HG02642 (cell line): ENCODE measurements around the gene ATP8B2.
A peak's percentile ranks its signal among the peaks of the same experiment; 100 is the strongest.
"Not testable (repeated sequence)": the region's sequence is repeated elsewhere in the genome, so short reads cannot be mapped to it uniquely, and the experiment has no call there.

Experiments
- ATAC-seq: cut with Tn5 transposase; IDR thresholded peaks from one replicate; pipeline ENCODE4 v1.9.1; 2021; ENCODE audit warnings: mild to moderate bottlenecking; ENCODE audit not compliant: unreplicated experiment, poor library complexity

The ATP8B2 gene

DNA sequence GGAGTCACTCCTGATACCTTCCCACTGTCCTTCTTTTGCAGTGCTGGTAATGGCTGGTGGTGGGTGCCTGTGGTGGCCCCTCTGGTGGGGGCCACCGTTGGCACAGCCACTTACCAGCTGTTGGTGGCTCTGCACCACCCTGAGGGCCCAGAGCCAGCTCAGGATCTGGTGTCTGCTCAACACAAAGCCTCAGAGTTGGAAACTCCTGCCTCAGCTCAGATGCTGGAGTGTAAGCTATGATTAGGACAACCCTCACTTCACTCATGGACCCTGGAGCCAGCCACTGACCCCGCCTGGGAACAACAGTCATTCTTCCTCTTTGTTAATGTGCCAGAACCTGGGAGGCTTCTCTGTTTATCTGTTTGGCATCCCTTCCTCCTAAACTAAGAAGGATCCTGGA lies 1.1 kb upstream of the ATP8B2 start:
- no peak for ATAC-seq

DNA sequence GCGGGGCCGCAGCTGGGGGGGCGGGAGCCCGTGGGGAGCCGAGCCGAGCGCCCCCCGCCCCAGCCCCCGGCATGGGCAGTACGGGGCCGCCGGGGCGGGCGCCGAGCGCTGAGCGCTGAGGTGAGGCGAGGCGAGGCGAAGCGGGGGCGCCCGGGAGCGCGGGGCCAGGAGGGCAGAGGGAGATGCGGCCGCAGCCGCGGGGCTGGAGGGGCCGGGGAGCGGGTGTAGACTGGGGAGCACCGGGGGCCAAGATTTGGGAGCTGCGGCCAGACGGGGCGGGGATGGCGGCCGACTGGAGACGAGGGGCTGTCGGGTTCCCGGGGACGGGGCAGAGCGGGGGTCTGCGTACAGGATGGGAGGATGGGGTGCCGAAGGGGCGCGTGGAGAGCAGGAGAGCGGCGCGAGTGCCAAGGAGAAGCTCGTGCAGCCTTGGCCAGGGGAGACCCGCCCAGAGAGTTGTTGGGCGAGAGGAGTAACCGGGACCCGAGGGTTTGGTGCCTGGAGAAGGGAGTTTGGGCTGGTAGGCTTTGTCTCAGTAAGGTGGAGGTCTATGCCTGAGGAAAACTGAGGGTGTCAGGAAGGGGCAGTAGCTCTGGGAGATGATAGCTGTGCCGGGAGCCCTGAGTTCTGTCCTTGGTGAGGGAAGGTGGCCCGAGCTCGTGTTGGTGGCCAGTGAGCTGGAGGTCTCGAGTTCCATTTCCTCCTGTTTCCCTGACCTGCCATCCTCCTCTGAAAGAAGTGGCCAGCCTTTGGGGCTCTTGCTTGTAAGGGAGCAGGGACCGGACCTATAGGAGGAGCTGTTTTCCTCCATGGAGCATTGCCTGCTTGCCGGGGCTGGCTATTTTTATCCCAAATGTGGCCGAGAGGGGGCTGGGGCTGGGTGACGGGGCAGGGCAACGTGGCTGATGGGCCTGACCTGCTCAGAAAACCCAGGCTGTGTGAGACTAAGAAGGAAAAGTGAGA lies 539 bp downstream of the ATP8B2 start:
- no peak for ATAC-seq

DNA sequence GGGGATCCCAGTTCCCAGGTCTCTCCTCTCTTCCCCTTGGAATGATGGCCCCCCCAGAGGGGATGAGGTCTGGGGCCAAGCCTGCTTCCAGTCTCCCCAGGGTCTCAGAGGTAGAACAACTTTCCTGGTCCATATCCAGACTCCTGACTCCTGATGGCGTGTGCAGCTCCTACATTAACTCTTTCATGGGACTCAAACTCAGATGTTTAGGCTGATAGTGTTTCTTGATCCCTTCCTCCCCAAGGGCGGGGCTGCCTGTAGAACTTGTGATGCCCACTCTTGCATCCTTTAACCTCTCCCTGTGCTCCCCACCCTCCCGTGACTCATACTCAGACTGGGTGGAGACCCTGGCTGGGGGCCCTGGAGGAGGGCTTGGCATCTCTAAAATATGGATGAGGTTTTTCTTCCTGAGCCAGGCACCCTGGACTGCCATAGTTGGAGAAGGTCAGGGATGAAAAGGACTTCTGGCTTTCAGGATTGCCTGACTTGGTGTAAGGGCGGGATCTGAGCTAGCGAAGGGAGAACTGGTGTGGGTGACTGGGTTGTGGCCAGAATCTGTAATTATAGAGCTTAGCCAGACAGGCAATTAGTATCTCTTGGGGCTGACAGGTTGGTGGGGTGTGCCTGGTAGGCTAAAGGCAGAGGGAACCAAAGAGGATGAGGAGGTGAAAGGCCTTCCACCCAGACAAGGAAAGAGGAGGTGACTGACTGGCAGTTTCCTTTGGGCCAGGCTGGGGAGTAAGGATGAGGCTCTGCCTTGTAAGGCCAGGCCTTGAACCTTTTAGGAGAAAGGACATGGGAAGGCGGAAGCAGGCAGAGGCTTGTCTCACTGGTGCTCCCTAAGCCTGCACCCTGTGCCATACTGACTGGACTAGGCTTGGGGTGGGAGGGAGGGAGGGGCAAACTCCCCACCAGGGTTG lies 1.5 kb downstream of the ATP8B2 start:
- ATAC-seq: no peak

DNA sequence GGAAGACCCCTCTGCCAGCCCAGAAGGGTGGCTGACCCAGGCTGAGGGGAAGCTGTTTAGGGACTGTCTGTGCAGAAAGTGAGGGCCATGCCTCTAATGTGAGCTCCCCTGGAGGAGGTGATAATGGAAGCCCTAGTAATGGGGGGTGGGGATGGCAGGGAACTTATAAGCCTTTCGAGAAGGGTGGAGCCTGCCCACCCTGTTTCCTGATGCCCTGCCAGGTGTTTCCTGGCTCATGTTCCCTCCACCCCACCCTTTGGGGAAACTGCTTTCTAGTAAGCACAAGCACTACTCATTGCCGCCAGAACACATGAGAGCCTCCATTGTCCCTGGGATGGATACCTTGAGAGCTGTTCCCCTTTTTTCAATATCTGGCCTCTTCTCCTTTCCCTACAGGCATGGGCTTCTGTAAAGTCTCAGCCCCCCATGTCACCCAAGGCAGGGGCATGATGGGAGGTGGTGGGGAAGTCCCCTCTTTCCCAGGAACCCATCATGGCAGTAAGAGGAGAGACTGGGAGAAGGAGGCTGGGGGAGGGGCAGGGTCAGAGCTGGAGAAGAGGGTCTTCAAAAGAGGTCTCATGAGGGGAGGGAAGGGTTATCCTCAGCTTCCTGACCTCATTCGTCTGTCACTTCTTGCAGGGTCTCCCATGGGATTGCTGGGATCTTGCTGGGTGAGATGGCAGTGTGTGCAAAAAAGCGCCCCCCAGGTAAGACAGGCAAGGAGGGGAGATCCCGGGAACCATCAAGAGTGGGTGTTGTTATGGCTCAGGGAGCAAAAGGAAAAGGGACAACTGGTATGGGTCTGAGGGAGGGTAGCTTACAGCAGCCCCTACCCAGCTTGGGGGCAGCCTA lies 2.4 kb downstream of the ATP8B2 start:
- ATAC-seq: no peak

DNA sequence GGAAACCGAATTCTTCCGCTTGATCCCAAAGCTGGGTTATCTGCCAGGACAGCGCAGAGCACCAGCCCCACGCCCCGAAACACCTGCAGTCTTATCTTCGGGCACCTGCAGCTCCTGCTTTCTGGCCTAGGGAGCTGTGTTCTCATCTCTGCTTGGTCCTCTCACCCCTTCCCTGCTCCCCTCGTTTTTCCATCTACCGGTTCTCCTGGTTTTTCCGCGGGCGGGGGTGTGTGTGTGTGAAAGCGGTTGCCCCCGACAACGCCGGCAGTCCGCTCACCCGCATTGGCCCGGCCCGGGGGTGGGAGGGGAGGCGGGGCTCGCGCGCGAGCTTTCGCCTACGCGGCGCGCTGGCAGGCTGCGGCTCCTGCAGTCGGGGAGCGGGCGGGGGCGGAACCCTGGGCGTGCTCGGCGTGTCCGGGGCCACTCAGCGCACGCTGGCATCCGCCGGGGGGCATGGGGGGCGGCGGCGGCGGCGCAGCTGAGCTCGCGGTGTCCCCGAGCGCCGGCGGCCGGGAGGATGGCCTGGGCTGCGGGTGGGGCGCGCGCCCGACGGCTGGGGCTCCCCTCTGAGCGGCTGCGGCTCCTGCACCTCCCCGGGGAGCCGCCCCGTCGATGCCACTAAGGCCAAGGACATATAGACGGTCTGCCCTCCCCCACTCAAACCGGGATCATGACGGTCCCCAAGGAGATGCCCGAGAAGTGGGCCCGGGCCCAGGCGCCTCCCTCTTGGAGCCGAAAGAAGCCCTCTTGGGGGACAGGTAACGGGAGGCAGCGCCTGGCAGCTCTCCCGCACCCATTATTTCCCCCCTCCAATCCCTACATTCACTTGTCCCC lies 3.2 kb downstream of the ATP8B2 start:
- peak; percentile 50 for ATAC-seq

DNA sequence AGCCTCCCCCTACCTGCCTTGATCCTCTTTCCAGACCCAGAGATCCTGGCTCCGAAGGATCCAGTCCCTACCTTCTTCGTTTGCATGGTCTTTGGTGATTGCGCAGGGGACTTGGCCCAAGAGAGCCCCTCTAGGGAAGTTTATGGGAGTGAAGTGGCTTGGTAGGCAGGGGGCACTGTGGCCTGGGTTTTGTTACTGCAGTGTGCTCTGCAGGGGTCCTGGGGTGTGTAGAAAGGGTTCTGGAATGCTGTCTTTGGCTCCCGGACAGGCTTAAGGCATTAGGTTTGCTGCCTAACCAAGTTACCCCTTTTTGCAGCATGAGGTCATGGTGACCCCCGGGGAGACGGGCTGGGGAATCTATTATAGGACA lies 3.8 kb downstream of the ATP8B2 start:
- ATAC-seq: no peak

DNA sequence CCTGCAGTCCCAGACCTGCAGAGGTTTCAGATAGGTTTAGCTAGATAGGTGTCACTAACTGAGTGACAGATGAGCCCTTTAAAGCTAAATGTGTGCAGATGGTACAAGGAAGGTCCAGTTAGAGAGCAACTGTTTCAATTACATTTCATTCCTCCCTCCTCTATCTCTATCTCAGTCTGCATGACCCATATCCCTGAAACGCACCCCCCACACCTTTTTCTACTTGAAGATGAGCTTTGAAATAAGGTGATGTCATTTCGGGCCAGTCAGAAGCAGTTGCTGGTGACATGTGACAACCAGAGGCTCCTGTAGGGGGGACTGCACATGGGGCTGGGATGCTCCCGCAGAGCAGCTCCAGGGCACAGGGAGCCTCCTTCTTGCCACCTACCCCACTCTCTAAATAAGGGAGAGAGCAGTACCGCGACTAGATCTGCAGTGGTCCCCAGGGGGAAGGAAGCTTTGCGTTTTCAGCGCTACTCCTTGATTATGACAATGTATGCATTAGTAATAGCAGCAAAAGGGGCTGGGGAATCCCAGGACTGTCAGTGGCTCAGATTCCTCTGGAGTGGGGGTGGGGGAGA lies 4.3 kb downstream of the ATP8B2 start:
- ATAC-seq: no peak

DNA sequence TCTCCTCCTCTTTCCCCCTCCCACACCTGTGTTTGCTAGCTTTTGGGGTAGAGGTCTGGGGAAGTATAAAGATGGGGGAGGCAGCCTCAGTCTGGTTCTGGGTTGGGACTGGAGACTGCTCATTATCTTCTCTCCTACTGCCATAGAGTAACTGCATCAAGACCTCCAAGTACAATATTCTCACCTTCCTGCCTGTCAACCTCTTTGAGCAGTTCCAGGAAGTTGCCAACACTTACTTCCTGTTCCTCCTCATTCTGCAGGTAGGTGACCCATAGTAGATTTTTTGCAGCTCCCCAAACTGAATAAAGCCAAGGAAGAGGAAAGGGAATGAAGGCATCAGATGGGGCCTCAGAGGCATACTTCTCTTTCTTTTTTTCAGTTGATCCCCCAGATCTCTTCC lies 5.3 kb downstream of the ATP8B2 start:
- no peak for ATAC-seq

DNA sequence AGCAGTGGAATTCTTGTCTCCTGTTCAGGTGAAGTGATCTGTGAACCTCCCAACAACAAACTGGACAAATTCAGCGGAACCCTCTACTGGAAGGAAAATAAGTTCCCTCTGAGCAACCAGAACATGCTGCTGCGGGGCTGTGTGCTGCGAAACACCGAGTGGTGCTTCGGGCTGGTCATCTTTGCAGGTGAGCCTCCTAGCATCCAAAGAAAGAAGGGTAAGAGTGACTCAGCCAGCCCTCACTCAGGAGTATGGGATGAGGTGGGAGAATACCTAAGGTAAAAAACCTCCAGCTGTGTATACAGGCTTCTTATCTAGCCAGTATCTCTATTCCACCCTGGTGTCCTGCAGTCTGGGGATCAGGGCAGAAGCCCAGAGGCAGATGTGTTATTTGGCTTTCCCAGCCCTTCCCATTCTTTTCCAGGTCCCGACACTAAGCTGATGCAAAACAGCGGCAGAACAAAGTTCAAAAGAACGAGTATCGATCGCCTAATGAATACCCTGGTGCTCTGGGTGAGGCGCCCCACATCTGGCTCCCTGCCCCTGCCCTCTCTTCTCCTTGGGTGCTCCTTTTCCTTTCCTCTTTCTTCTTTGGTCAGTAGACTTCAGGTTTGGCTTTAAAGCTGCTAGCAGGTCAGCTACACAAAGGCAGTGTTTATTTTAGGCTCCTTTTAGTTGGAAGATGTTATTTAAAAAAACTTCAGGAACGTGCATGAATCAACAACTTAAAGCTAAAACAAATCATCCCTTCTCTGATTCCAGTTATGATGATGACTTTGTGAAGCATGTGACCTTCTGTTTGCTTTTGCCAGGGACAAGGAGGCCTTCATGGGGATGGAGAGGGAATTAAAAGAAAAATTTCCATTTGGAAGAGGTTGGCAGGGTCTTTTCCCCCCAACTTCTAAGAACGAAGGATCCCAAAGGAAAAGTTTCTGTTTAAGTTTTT lies 9.0 kb downstream of the ATP8B2 start:
- no peak for ATAC-seq

DNA sequence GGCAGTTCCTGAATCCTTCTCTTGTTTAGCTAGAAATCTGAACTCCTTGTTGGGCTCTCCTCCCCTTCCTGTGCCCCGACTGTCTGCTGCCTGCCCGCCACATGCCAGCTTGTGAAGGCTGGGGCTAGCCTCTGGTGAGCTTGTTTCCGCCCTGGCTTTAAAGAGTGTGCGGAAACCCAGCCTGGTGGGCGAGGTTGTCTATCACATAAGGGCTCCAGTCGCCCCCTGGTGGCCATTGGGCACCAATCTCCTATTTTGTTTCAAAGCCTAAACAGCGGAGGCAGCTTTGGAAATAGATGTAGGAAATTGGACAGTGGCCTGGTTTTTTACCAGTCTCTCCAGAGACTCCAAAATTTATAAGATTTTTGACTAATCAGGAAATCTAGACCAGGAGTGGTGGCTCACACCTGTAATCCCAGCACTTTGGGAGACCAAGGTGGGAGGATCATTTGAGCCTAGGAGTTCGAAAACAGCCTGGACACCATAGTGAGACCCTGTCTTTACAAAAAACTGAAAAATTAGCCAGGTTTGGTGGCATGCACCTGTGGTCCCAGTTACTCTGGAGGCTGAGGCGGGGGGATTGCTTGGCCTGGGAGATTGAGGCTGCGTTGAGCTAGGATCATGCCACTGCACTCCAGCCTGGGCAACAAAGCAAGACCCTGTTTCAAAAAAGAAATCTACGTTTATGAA lies 9.8 kb downstream of the ATP8B2 start:
- ATAC-seq: no peak

DNA sequence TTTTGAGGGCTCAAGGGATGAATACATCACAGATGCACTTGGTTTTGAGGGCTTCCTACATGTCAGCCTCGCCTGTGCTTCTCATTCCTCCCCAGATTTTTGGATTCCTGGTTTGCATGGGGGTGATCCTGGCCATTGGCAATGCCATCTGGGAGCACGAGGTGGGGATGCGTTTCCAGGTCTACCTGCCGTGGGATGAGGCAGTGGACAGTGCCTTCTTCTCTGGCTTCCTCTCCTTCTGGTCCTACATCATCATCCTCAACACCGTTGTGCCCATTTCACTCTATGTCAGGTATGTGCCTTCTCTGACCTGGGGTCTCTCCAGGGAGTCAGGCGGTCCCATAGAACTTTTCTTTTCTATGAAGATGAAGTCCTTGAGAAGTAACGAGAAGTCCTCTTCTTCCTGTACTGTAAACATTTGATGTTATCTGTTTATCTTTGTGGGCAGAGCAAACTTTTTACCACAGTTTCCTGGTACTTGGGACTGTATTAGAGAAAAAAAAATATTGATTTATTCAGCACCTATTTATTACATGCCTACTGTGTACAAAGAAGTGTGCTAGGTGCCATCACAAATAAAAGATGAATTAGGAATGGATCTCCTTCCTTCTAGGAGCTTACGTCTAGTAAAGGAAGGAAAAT lies 12.0 kb downstream of the ATP8B2 start:
- no peak for ATAC-seq

DNA sequence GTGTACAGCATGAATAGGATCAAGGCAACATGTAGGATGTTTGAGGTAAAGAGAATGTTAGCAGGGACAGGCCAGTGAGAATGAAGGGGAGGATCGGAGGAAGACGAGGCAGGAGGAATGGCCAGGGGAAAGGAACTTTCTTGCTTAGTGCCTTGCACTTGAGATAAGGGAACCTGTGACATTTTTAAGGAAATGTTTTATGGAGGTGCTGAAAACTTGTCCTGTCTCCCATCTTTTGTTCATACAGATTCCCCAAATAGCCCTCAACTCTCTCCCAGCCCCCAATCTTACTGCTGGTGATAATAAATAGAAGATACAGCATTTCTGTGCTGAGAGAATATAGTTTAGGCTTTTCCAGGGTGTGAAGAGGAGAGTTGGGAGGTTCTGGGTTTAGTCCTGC lies 13.6 kb downstream of the ATP8B2 start:
- ATAC-seq: no peak

DNA sequence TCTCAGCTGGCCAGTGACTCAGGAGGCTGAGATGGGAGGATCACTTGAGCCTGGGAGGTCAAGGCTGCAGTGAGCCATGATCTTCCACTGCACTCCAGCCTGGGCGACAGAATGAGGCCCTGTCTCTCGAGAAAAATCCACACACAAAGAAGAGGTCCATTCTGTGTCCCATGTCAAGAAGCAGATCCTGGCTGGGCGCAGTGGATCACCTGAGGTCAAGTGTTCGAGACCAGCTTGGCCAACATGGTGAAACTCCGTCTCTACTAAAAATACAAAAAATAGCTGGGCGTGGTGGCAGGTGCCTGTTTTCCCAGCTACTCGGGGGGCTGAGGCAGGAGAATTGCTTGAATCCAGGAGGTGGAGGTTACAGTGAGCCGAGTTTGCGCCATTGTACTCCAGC lies 16.0 kb downstream of the ATP8B2 start:
- ATAC-seq: not testable (repeated sequence)

DNA sequence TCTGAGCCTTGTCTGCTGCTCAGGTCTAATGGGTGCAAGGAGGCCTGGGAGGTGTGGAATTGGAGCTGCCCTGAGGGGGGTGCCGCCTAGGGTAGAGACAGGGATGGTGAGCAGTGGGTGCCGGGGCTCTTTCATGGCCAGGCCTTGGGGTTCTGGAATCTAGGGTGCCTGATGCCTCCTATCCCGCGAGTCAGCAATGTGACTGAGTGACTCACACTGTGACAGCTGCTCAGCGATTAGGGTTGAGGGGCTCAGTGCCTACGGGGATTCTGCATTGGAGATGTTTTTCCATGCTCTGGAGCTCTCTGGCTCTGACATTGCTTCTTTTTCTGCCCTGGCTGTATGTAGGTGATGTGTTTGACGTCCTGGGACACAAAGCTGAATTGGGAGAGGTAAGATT lies 16.8 kb downstream of the ATP8B2 start:
- no peak for ATAC-seq

DNA sequence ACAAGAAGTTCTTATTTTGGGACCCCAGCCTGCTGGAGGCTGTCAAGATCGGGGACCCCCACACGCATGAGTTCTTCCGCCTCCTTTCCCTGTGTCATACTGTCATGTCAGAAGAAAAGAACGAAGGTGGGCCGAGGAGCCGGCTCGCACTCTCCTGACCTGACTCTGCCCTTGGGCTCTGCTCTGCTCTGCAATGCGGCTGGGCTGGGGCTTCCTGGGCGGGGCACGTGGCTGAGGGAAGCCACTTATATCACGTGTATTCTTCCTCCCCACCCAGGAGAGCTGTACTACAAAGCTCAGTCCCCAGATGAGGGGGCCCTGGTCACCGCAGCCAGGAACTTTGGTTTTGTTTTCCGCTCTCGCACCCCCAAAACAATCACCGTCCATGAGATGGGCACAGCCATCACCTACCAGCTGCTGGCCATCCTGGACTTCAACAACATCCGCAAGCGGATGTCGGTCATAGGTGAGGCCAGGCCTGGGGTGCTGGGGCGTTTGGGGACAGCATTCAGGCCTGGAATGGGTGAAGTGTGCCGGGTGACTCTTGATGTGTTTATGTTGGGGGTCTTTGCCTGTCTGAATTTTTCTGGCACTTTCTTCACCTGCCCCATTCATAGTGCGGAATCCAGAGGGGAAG lies 17.6 kb downstream of the ATP8B2 start:
- no peak for ATAC-seq

DNA sequence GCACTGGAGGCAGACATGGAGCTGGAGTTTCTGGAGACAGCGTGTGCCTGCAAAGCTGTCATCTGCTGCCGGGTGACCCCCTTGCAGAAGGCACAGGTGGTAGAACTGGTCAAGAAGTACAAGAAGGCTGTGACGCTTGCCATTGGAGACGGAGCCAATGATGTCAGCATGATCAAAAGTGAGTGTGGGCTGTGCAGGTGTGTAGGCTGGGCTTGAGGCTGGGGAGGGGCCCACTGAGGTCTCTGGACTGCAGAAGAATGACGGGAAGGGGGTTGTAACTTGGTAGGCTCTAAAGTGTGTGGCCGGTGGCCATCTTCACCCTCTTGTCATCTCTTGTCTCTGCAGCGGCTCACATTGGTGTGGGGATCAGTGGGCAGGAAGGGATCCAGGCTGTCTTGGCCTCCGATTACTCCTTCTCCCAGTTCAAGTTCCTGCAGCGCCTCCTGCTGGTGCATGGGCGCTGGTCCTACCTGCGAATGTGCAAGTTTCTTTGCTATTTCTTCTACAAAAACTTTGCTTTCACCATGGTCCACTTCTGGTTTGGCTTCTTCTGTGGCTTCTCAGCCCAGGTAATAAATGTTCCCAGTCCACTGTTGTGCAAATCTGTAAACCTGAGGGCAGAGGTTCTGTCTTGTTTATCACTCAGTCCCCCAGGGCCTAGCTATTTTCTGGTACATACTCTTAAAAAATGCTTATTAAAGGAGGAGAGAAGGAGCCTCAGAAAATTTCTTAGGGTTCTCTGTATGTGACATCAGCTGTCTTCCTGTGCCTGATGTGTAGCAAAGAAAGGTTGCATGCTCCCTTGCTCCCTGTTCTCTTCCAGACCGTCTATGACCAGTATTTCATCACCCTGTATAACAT lies 19.9 kb downstream of the ATP8B2 start:
- ATAC-seq: no peak
